Activated CD8-positive, alpha-beta memory T cell treated with anti-CD3 and anti-CD28 coated beads, Interleukin-2, amount 10 ng/mL, durations not matched to agents 7 days and 5 days (primary cell): ENCODE results near the gene HBEGF. TPM values are rescaled to one million over a fixed set of nuclear protein-coding genes. Genes with fewer than 3 reads are reported as not detected.
A peak's percentile ranks its signal among the peaks of the same experiment; 100 is the strongest.
"Not testable (repeated sequence)": the region's sequence is repeated elsewhere in the genome, so short reads cannot be mapped to it uniquely, and the experiment has no call there.

ENCODE experiments used
- ATAC-seq: fragments of 150-1000 bp; cut with Tn5 transposase; one replicate; pipeline ENCODE4 v1.10.0; 2021; ENCODE audit warnings: moderate library complexity
- CTCF ChIA-PET: fragments of 350-600 bp; sonication (Branson Sonifier 250); formaldehyde crosslinking; loops from one replicate; lab custom pipeline; 2021; ENCODE audit warnings: antibody characterized with exemption; lab: Charles Lee
- DNase-seq: peaks from one replicate; pipeline ENCODE4 v3.0.0-alpha.2; 2020
- H3K27ac Mint-ChIP-seq: one replicate; pipeline ENCODE4 v1.8.0; 2021; ENCODE audit warnings: mild to moderate bottlenecking, mixed read lengths
- H3K27me3 Mint-ChIP-seq: one replicate; pipeline ENCODE4 v1.8.0; 2021; ENCODE audit warnings: mixed read lengths
- H3K36me3 Mint-ChIP-seq: one replicate; pipeline ENCODE4 v1.8.0; 2021; ENCODE audit warnings: mild to moderate bottlenecking, mixed read lengths
- H3K4me1 Mint-ChIP-seq: one replicate; pipeline ENCODE4 v1.8.0; 2021; ENCODE audit warnings: mixed read lengths
- H3K4me3 Mint-ChIP-seq: one replicate; pipeline ENCODE4 v1.8.0; 2021; ENCODE audit warnings: mild to moderate bottlenecking, moderate library complexity, mixed read lengths
- H3K9me3 Mint-ChIP-seq: one replicate; pipeline ENCODE4 v1.8.0; 2022; ENCODE audit warnings: low read depth, mixed read lengths
- total RNA-seq, 2 experiments: library from RNA; stranded (reverse); gene quantifications; one replicate each; pipeline ENCODE4 v1.2.3, GENCODE V29; 2021

HBEGF gene
- total RNA-seq, 2 experiments from 2014 or later: 10.7 to 13.5 TPM

DNA sequence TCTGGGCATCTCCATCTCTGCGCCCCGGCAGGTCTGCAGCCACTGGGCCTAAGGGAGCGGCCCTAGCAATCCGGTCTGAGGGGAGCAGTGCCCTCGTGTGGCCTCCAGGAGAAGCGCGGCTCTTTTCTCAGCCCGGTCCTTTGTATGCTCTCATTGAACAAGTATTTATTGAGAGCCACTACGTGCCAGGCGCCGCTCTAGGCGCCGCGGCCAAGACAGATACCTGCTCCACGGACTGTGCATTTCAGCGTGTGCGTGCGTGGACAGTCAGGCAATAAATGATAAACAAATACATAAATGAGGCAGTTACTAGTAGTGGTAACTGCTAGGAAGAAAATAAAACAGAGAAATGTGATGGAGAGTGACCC is 11.3 kb upstream of the HBEGF start:
- CTCF ChIA-PET: interaction anchor here (1.0 to 3.1 kb wide), 9 partner anchors 9 to 354 kb away, joined by 3 to 50 read pairs (median 8); no protein-coding TSS in a partner anchor
- Mint-ChIP-seq H3K9me3 (no peaks in the 10 kb centered on the region), H3K27me3 (peaks cover 2% of the 10 kb centered on the region), H3K27ac (peak overlapping the region; percentile 56), H3K36me3 (no peaks in the 10 kb centered on the region), H3K4me1 (peaks cover 19% of the 10 kb centered on the region), H3K4me3 (peak overlapping the region; percentile 64)
- DNase-seq (peak; percentile 89), ATAC-seq (peak; percentile 97)

GRCh38 chr5:140356853-140357725 is 10.7 kb upstream of the HBEGF start:
- H3K9me3 Mint-ChIP-seq: no peaks in the 10 kb centered on the region
- CTCF ChIA-PET: interaction anchor here (3.4 to 17.8 kb wide), 2 partner anchors 12 to 114 kb away, joined by 26 to 657 read pairs; partner anchors contain the start of gene HBEGF
- H3K4me1 Mint-ChIP-seq: peaks cover 19% of the 10 kb centered on the region
- H3K36me3 Mint-ChIP-seq: no peaks in the 10 kb centered on the region
- H3K27ac Mint-ChIP-seq: peak overlapping the region; percentile 56
- peak overlapping the region; percentile 64 for H3K4me3 Mint-ChIP-seq
- DNase-seq (no peak), ATAC-seq (peak; percentile 63)
- peaks cover 2% of the 10 kb centered on the region for H3K27me3 Mint-ChIP-seq

- H3K4me1 Mint-ChIP-seq: peaks cover 30% of the 10 kb centered on the region
- ATAC-seq (no peak), DNase-seq (no peak)
- H3K27ac Mint-ChIP-seq: no peak overlapping the region
- H3K27me3 Mint-ChIP-seq: peaks cover 13% of the 10 kb centered on the region
- no peaks in the 10 kb centered on the region for H3K9me3 Mint-ChIP-seq
- H3K4me3 Mint-ChIP-seq: no peak overlapping the region
- CTCF ChIA-PET: interaction anchor here (0.9 to 17.8 kb wide), 4 partner anchors 10 to 181 kb away, joined by 3 to 657 read pairs (median 15); partner anchors contain the start of genes CYSTM1 and HBEGF
- H3K36me3 Mint-ChIP-seq: no peaks in the 10 kb centered on the region
Measured at GRCh38 chr5:140355546-140355945, 9.1 kb upstream of the HBEGF start.

GRCh38 chr5:140351609-140352334 is 5.4 kb upstream of the HBEGF start:
- Mint-ChIP-seq H3K4me3 (no peak overlapping the region), H3K9me3 (no peaks in the 10 kb centered on the region), H3K27ac (no peak overlapping the region), H3K4me1 (peaks cover 28% of the 10 kb centered on the region), H3K27me3 (peaks cover 19% of the 10 kb centered on the region), H3K36me3 (no peaks in the 10 kb centered on the region)
- ATAC-seq: peak; percentile 91
- DNase-seq: peak; percentile 68
- CTCF ChIA-PET: interaction anchor here (0.7 to 17.8 kb wide), 38 partner anchors 9 to 370 kb away, joined by 3 to 657 read pairs (median 5); partner anchors contain the start of genes IK, NDUFA2, PFDN1 and SLC4A9

GRCh38 chr5:140349244-140349643 is 2.8 kb upstream of the HBEGF start:
- Mint-ChIP-seq H3K4me1 (peaks cover 36% of the 10 kb centered on the region), H3K9me3 (no peaks in the 10 kb centered on the region), H3K27ac (no peak overlapping the region), H3K4me3 (no peak overlapping the region), H3K27me3 (peaks cover 19% of the 10 kb centered on the region), H3K36me3 (peaks cover 4% of the 10 kb centered on the region)
- ATAC-seq (no peak), DNase-seq (no peak)
- CTCF ChIA-PET: interaction anchor here (0.5 to 17.8 kb wide), 7 partner anchors 9 to 376 kb away, joined by 3 to 657 read pairs (median 4); no protein-coding TSS in a partner anchor

DNA sequence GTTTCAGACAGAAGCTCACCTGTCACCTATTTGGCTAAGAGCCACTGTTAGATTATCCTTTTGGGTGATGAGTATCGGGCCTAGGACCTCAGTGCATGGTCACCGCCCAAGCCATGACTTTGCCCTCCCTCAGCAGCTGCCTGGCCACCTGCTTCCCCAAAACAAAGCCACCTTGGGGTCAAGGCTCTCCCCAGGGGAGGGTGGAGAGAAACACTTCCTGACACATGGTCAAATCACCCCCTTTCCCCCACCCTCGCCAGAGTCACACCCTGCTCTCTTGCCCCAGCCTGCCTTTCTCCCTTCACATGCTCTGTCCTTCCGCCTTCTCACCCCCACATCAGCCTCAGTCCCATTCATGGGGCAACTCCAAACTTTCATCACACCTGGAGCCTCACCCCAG is 1.7 kb upstream of the HBEGF start:
- no peak overlapping the region for H3K27ac Mint-ChIP-seq
- peaks cover 47% of the 10 kb centered on the region for H3K4me1 Mint-ChIP-seq
- no peaks in the 10 kb centered on the region for H3K9me3 Mint-ChIP-seq

DNA sequence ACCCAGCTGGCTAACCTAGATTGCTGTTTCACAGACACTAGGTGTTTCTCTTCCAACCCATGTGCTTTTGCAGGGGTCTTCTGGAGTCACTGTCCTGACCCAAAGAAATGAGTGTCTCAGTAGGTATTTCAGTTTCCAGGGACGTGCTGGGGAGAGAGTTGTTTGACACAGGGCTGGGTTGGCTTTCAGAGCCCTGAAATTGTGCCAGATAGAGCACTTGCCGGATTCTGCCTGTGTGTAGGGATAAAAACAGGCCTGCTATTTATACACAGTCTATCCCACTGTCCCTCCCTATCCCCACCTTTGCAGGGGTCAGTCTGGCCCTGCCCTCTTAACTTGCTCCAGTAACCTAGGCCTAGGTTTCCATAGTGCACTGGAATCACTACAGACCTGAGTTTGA is 957 bp upstream of the HBEGF start:
- Mint-ChIP-seq H3K4me3 (peak overlapping the region; percentile 80), H3K27me3 (peaks cover 19% of the 10 kb centered on the region), H3K36me3 (peaks cover 21% of the 10 kb centered on the region), H3K27ac (no peak overlapping the region), H3K9me3 (no peaks in the 10 kb centered on the region), H3K4me1 (peaks cover 55% of the 10 kb centered on the region)
- no peak for ATAC-seq
- no peak for DNase-seq
- CTCF ChIA-PET: interaction anchor here (0.7 to 17.8 kb wide), 15 partner anchors 8 to 378 kb away, joined by 3 to 657 read pairs (median 5); partner anchors contain the start of genes PFDN1 and SLC4A9

More for the DNA sequence above, 1.7 kb upstream of the HBEGF start:
- no peak for ATAC-seq
- Mint-ChIP-seq H3K4me3 (no peak overlapping the region), H3K27me3 (peaks cover 19% of the 10 kb centered on the region), H3K36me3 (peaks cover 15% of the 10 kb centered on the region)
- CTCF ChIA-PET: interaction anchor here (0.9 to 17.8 kb wide), 6 partner anchors 10 to 189 kb away, joined by 3 to 657 read pairs (median 10); partner anchors contain the start of gene PFDN1
- DNase-seq: no peak

DNA sequence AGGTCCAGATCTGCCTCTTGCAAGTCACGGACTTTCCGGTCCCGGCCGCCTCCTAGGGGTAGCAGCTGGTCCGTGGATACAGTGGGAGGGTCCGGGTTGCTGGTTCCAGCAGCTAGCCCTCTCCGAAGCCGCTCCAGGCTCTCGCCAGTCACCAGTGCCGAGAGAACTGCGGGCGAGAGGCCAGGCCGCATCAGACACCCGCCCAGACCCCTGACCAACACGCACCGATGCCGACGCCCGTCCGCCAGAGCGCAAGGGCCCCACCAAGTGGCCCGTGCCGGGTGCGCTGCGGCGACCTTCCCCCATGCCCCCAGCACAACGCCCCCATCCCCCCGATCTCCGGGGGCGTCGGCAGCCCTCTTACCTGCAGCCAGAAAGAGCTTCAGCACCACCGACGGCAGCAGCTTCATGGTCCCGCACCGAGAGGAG is 470 bp downstream of the HBEGF start:
- ATAC-seq: peak; percentile 11
- Mint-ChIP-seq H3K9me3 (no peaks in the 10 kb centered on the region), H3K27ac (peak overlapping the region; percentile 68), H3K27me3 (peaks cover 12% of the 10 kb centered on the region), H3K36me3 (peaks cover 34% of the 10 kb centered on the region), H3K4me1 (peaks cover 62% of the 10 kb centered on the region), H3K4me3 (peak overlapping the region; percentile 80)
- CTCF ChIA-PET: interaction anchor here (0.7 to 17.8 kb wide), 18 partner anchors 9 to 376 kb away, joined by 3 to 657 read pairs (median 4); partner anchors contain the start of genes PFDN1 and SLC4A9
- no peak for DNase-seq

- DNase-seq (no peak), ATAC-seq (no peak)
- CTCF ChIA-PET: interaction anchor here (1.0 to 17.8 kb wide), 11 partner anchors 9 to 366 kb away, joined by 3 to 657 read pairs (median 13); partner anchors contain the start of genes PFDN1 and SLC4A9
- Mint-ChIP-seq H3K27ac (peak overlapping the region; percentile 94), H3K27me3 (peaks cover 2% of the 10 kb centered on the region), H3K4me1 (peaks cover 66% of the 10 kb centered on the region), H3K4me3 (peak overlapping the region; percentile 80), H3K36me3 (peaks cover 41% of the 10 kb centered on the region), H3K9me3 (no peaks in the 10 kb centered on the region)
Measured at GRCh38 chr5:140344683-140345423, 1.6 kb downstream of the HBEGF start.

DNA sequence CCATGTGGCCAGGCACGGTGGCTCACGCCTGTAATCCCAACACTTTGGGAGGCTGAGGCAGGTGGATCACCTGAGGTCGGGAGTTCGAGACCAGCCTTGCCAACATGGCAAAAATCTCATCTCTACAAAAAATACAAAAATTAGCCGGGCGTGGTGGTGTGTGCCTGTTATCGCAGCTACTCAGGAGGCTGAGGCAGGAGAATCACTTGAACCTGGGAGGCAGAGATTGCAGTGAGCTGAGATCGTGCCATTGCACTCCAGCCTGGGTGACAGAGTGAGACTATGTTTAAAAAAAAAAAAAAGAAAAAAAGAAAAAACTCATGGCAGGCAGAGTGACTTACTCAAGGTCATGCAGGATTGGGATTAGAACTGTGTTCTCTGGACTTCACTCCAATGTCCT is 2.6 kb downstream of the HBEGF start:
- peaks cover 48% of the 10 kb centered on the region for H3K36me3 Mint-ChIP-seq
- H3K4me1 Mint-ChIP-seq: peaks cover 74% of the 10 kb centered on the region
- CTCF ChIA-PET: interaction anchor here (1.2 to 17.8 kb wide), 7 partner anchors 8 to 367 kb away, joined by 3 to 657 read pairs (median 17); partner anchors contain the start of gene SLC4A9
- ATAC-seq, DNase-seq, H3K27me3 Mint-ChIP-seq, H3K9me3 Mint-ChIP-seq: not testable (repeated sequence)
- peak overlapping the region; percentile 94 for H3K27ac Mint-ChIP-seq
- H3K4me3 Mint-ChIP-seq: peak overlapping the region; percentile 80

GRCh38 chr5:140342896-140343295 is 3.5 kb downstream of the HBEGF start:
- ATAC-seq: no peak
- DNase-seq: no peak
- Mint-ChIP-seq H3K4me3 (peak overlapping the region; percentile 80), H3K4me1 (peaks cover 76% of the 10 kb centered on the region), H3K36me3 (peaks cover 52% of the 10 kb centered on the region), H3K27ac (peak overlapping the region; percentile 94), H3K9me3 (no peaks in the 10 kb centered on the region), H3K27me3 (no peaks in the 10 kb centered on the region)
- CTCF ChIA-PET: interaction anchor here (1.2 to 17.8 kb wide), 4 partner anchors 9 to 100 kb away, joined by 3 to 657 read pairs (median 14); no protein-coding TSS in a partner anchor

- peak; percentile 4 for ATAC-seq
Measured at GRCh38 chr5:140342287-140342686, 4.1 kb downstream of the HBEGF start.

More at GRCh38 chr5:140342287-140342686, 4.1 kb downstream of the HBEGF start:
- CTCF ChIA-PET: interaction anchor here (1.2 to 17.8 kb wide), 4 partner anchors 10 to 100 kb away, joined by 3 to 657 read pairs (median 14); no protein-coding TSS in a partner anchor
- Mint-ChIP-seq H3K9me3 (no peaks in the 10 kb centered on the region), H3K27ac (peak overlapping the region; percentile 94), H3K4me3 (peak overlapping the region; percentile 80), H3K4me1 (peaks cover 74% of the 10 kb centered on the region), H3K27me3 (no peaks in the 10 kb centered on the region), H3K36me3 (peaks cover 52% of the 10 kb centered on the region)
- DNase-seq: peak; percentile 70
